ENCODE data around the gene CPEB3.
"Not testable (repeated sequence)": the region's sequence is repeated elsewhere in the genome, so short reads cannot be mapped to it uniquely, and the experiment has no call there.

The CPEB3 gene

GRCh38 chr10:92094960-92095359 lies 195.9 kb downstream of the CPEB3 start:
- DNase-seq, result no peak

GRCh38 chr10:92091965-92092364 lies 198.9 kb downstream of the CPEB3 start:
- DNase-seq, result no peak

DNA sequence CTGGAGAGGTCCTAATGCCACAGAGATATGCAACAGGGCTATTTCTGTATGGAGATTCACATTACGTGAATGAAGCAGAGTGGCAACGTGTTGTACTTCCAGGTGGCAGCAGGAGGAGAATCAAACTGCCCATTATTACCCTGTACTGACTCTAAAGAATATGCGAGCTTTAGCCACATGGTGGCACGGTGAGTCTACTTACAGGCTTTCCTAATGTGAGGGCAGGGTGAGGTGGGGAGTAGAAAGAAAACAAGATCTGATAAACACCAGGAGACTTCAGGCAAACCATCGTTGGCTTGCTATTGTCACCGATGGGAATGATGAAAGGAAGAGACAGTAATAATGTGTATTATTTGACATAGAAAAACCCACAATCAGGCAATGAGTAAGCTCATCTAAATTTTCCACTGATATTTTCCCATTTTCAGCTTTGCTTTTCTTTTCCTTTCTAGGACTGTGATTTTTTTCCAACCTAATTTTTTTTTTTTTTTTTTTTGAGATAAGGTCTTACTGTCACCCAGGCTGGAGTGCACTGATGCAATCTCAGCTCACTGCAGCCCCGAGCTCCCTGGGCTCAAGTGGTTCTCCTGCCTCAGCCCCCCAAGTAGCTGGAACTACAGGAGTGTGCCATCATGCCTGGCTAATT lies 203.0 kb downstream of the CPEB3 start:
- DNase-seq, result peak; percentile 79

- DNase-seq, result no peak
These were observed 208.1 kb downstream of the CPEB3 start for GRCh38 chr10:92082583-92083280.

- peak; percentile 60 for DNase-seq
These were observed 209.2 kb downstream of the CPEB3 start for GRCh38 chr10:92081641-92082040.

DNA sequence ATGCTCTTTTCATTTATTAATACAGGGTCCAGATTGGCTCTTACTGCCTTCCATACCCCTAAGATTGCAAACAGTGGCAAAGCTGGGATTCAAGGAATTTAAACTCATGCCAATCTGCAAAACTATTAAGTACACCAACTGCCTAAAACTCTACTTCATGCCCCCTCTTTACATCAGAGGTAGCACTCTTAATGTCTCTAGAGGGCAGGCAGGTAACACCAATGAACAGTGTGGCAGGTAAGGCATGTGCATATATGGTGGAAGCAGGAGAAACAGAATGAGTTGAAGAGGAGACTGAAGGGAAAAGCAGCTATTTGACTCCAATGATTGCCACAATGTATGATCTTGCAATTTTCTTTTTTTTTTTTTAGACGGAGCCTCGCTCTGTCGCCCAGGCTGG lies 210.6 kb downstream of the CPEB3 start:
- no peak for DNase-seq

DNA sequence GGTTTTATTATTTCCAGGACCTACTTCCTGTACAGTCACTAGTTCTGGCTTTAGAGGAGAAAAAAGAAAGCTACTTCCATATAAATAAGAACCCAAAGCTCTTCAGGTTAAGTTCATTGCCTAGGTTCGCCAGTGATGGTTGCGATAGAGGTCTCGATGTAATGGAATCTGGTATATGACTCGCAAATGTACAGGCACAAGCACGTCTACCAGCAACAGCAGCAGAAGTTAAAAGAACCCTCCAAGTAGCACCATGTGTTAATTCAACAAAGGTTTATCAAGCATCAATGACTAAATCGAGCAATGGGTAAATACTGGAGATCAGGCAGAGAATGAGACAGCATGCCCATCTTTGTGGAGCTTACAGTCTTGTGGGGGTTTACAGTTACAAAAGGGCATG lies 211.9 kb downstream of the CPEB3 start:
- no peak for DNase-seq

GRCh38 chr10:92076722-92077121 lies 214.2 kb downstream of the CPEB3 start:
- DNase-seq, result no peak

GRCh38 chr10:92075829-92076228 lies 215.0 kb downstream of the CPEB3 start:
- no peak for DNase-seq

- no peak for DNase-seq
These were observed 216.6 kb downstream of the CPEB3 start for GRCh38 chr10:92074126-92074887.

DNA sequence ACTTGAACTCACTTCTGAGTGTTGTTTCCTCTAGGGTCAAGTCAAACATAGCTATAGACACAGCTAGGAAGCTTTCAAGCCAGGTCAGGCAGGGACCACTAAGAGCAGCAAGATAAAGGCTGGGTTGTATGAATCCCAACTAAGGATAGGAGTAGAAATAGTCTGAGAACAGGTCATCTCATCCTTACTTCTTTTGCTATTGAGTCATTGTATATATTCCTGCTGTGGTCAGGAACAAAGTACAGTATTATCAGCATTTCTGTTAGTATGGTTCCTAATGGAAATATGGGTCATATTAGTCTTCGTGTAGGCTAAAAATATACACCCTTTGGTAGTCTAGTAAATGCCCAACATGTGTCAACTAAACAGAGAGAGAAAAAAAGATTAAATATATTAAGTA lies 222.0 kb downstream of the CPEB3 start:
- DNase-seq, result peak; percentile 30

DNA sequence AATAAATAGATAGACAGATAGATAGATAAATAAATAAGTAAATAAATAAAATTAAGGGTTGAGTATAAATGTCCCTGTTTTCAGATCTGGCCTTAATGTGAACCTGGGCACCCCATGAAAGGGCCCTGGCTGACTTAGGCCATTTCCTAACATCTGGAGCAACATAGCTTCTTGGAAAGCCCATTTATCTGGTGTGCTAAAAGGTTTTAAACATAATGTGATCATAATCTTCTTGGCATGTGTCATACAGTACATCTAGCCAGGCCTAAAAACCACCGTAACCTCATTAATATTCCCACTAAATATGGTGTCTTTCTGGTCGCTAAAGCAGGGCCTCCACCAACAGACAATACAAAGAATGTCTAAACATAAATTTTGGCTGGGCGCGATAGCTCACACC lies 224.5 kb downstream of the CPEB3 start:
- DNase-seq, result no peak

- peak; percentile 5 for DNase-seq
These were observed 226.4 kb downstream of the CPEB3 start for GRCh38 chr10:92064506-92064905.

GRCh38 chr10:92062273-92062672 lies 228.6 kb downstream of the CPEB3 start:
- DNase-seq, result no peak

GRCh38 chr10:92054807-92055206 lies 236.1 kb downstream of the CPEB3 start:
- DNase-seq, result no peak

DNA sequence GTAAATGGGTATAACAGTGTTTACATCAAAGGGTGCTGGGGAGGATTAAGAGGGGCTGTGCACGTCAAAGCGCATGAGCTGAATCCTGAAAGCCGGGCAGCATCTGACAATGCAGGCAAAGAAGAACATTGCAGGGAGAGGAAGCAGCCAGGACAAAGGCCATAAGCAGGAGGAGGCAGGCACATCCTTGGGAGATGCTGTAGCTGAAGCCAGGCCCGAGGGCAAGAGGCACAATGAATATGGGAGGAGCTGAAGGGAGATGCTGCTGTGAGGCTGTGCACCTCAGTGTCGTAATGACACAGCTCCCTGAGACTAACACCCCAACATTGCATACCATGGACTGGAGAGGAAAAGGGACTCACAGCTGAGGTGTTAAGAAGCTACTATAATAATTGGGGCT lies 238.1 kb downstream of the CPEB3 start:
- no peak for DNase-seq

DNA sequence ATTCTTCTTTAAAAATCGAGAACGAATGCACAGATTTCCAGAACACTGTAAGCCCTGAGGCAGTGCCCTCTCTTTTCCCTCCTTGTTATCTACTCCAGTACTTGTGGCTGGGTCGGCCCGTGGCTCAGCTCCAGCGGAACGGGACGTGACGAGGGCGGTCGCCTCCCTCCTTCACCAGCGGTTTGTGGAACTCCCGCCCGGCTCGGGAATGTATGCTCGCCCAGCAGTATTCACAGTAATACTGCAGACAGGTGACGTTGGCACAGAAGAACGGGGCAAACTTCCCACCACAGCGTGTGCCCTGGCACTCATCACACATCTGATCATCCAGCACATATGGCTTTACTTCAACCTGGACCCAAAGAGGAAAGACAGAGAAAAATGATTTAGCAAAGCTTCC lies 238.8 kb downstream of the CPEB3 start:
- no peak for DNase-seq

DNA sequence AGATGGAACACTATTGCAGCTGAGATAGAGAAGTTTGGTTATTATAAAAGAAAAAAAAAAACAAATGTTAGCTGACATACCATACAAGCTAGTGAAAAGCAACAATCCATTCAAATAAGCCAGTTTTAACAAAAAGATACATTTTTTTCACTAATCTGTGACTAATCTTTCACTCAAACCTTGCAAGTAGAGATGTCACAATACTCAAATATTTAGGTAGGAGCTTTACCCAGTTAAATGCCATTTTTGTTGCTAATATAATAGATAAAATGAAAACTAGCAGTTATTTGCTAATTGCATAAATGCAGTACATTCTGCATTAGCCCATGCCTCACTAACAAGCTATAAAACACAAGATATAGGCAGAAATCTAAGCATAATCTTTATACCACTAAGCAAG lies 243.7 kb downstream of the CPEB3 start:
- peak; percentile 6 for DNase-seq

GRCh38 chr10:92045641-92046106 lies 245.2 kb downstream of the CPEB3 start:
- no peak for DNase-seq

DNA sequence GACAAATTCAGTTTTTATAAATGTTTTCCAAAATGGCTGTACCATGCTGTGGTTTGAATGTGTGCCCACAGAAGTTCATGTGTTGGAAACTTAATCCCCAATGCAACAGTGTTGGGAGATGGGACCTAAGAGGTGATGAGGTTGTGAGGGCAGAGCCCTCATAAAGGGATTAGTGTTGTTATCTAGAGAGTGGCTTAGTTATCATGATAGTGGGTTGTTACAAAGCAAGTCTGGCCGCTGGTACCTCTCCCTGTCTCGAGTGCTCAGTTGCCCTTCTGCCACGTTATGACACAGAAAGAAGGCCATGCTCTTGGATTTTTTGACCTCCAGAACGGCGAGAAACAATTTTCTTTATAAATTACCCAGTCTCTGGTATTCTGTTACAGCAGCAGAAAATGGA lies 248.3 kb downstream of the CPEB3 start:
- DNase-seq, result no peak

DNA sequence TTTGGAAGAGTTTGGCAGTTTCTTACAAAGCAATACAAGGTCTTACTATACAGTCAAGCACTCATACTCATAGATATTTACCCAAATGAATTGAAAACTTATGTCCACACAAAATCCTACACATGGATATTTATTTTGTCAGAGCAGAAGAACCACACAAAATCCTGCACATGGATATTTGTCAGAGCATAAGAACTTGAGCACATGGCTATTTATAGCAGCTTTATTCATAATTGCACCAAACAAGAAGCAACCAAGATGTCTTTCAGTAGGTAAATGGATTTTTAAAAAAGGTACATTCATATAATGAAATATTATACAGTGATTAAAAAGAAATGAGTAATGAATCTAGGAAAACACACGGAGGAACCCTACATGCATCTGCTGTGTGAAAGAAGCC lies 251.9 kb downstream of the CPEB3 start:
- no peak for DNase-seq

DNA sequence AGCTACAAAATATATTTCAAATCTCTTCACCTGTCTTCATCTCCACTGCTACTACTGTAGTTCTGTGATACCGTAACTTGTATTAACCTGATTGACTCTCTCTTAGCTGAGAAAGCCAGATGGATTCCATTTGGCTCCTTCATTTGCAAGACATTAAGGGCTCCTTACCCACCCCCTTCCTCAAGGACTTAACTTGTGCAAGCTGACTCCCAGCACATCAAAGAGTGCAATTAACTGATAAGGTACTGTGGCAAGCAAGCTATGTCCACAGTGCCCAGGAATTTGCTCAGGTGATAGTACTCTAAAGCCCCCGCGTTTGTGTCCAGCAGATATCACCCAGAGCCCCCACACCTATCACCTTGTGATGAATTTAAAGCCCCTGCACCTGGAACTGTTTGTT lies 257.8 kb downstream of the CPEB3 start:
- DNase-seq, result not testable (repeated sequence)

DNA sequence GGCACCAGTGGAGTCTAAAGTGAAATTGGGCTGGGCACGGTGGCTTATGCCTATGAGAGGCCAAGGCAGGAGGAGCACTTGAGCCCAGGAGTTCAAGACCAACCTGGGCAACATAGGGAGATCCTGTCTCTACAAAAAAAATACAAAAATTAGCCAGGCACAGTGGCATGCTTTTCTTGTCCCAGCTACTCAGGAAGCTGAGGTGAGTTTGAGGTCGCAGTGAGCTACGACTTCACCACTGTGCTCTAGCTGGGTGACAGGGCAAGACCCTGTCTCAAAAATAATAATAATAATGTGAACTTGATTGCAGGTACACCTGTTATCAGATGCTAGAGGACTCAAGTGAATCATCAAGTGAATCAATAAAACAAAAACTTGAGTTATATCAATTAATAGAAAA lies 259.3 kb downstream of the CPEB3 start:
- DNase-seq, result no peak

DNA sequence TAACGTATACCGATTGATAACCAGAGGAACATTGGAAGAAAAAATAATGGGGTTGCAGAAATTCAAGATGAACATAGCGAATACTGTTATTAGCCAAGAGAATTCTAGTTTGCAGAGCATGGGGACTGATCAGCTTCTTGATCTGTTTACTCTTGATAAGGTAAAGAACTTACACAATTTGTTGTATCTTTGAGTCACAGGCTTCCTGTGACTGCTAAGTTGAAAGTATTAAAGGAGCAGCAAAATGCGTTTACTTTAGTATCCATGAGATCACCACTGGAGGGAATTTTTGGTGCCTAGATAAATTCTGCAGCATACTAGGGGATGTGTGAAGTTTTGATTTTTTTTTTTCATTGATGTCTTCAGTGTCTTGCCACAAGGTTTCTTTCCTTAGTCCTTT lies 263.7 kb downstream of the CPEB3 start:
- DNase-seq, result no peak
